ENCODE measurements around the gene ECE1.

DNA sequence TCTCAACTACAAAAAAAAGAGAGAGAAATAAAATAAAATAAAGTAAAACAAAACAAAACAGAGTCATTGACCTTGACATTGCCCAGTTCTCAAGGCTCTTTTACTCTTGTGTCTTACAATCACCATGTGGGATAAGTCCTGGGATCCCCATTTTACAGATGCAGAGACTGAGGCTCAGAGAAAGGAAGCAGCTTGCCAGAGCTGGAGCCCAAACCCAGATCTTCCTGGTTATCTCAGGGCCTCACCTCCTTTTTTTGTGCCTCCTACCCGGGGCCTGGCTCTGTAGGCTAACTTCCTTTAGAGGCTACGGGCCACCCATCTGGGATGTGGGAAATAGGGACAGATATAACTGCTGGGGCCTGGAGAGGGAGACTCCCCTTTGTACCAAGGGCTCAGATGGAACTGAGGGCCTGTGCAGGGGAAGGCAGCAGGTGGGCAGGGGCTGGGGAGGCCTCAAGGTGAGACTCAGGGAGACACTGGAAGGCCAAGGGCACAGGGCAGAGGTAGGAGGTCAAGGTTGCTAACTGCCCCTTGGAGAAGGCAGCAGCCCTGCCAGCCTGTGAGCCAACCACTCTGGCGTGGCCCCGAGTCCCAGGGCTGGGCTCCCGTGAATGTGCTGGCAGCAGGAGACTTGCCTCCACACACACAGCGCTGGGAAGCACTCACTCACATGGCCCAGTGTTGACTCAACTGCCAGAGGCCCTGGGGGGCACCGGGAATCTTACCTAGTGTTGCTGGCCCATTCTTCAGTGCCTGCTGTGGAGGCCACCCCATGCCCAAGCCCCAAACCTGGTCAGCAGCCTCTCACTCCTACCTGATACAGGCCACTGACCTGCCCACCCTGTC is 6.5 kb upstream of the ECE1 start:
- TF ChIP-seq EP300 (IDR thresholded peaks at IDR 0.05; ENCODE audit: borderline replicate concordance in 1 of 2, control insufficient read depth in 1 of 2, low read depth in 2 of 2, low read length in 2 of 2) (no peak), MYC (IDR thresholded peaks at IDR 0.05; ENCODE audit: insufficient read depth, insufficient read length, insufficient replicate concordance, low read length, severe bottlenecking) (no peak), SUZ12 (IDR thresholded peaks at IDR 0.05; ENCODE audit: unreplicated experiment) (no peak)
- TF ChIP-seq, protein P1, sequence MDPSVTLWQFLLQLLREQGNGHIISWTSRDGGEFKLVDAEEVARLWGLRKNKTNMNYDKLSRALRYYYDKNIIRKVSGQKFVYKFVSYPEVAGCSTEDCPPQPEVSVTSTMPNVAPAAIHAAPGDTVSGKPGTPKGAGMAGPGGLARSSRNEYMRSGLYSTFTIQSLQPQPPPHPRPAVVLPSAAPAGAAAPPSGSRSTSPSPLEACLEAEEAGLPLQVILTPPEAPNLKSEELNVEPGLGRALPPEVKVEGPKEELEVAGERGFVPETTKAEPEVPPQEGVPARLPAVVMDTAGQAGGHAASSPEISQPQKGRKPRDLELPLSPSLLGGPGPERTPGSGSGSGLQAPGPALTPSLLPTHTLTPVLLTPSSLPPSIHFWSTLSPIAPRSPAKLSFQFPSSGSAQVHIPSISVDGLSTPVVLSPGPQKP (IDR thresholded peaks at IDR 0.05; ENCODE audit: low read depth, low read length): no peak

All from GM12878 (cell line).